Neural cell (in vitro differentiated cells): ENCODE results near the gene SLC22A2. TPM values are rescaled to one million over a fixed set of nuclear protein-coding genes. Genes with fewer than 3 reads are reported as not detected.

Experiments
- H2AFZ ChIP-seq: fragments of 200-600, 300-800 bp; sonication (generic), shearing (Covaris generic); 2 replicates; pipeline ENCODE4 v1.6.0; 2014; ENCODE audit warnings: low read depth, mild to moderate bottlenecking, antibody characterized with exemption, low read length, moderate library complexity
- H3F3A ChIP-seq: fragments of 200-600 bp; shearing (Covaris generic); 2 replicates; pipeline ENCODE4 v1.6.1; 2016; ENCODE audit warnings: mild to moderate bottlenecking, moderate library complexity, mixed read lengths, antibody characterized with exemption, low read length; ENCODE audit not compliant: insufficient read depth, poor library complexity, severe bottlenecking
- H3K27ac ChIP-seq: fragments of 200-600, 300-800 bp; sonication (generic), shearing (Covaris generic); 2 replicates; pipeline ENCODE4 v1.5.1; 2014; ENCODE audit warnings: mild to moderate bottlenecking, low read length, moderate library complexity
- H3K27me3 ChIP-seq: fragments of 300-800, 200-600 bp; sonication (generic), shearing (Covaris generic); 2 replicates; pipeline ENCODE4 v1.6.0; 2014; ENCODE audit warnings: mild to moderate bottlenecking, low read depth, low read length, moderate library complexity; ENCODE audit not compliant: insufficient read depth
- H3K36me3 ChIP-seq: fragments of 300-800, 200-600 bp; sonication (generic), shearing (Covaris generic); 2 replicates; pipeline ENCODE4 v1.5.1; 2014; ENCODE audit warnings: mild to moderate bottlenecking, antibody characterized with exemption, low read length, moderate library complexity; ENCODE audit not compliant: insufficient read depth
- H3K4me2 ChIP-seq: fragments of 300-800, 200-600 bp; sonication (generic), shearing (Covaris generic); 2 replicates; pipeline ENCODE4 v1.6.0; 2014; ENCODE audit warnings: mild to moderate bottlenecking, low read length
- H3K4me3 ChIP-seq: fragments of 300-800, 200-600 bp; sonication (generic), shearing (Covaris generic); 2 replicates; pipeline ENCODE4 v1.5.1; 2014; ENCODE audit warnings: mild to moderate bottlenecking, low read length, moderate library complexity
- H3K79me2 ChIP-seq: fragments of 200-600 bp; shearing (Covaris generic); replicated peaks from 2 replicates; pipeline ENCODE4 v1.6.0; 2014; ENCODE audit warnings: mild to moderate bottlenecking, low read length, moderate library complexity; ENCODE audit not compliant: insufficient read depth
- H3K9ac ChIP-seq: fragments of 300-800, 200-600 bp; sonication (generic), shearing (Covaris generic); 2 replicates; pipeline ENCODE4 v1.6.1; 2016; ENCODE audit warnings: mild to moderate bottlenecking, low read length, mixed read lengths
- H3K9me2 ChIP-seq: fragments of 200-600 bp; shearing (Covaris generic); 2 replicates; pipeline ENCODE4 v1.6.1; 2016; ENCODE audit warnings: mild to moderate bottlenecking, low read length, mixed read lengths; ENCODE audit not compliant: insufficient read depth
- H3K9me3 ChIP-seq: fragments of 200-600, 300-800 bp; sonication (generic), shearing (Covaris generic); 2 replicates; pipeline ENCODE4 v1.6.1; 2016; ENCODE audit warnings: mild to moderate bottlenecking, mixed run types, low read length, moderate library complexity, mixed read lengths
- H4K20me1 ChIP-seq: fragments of 200-600 bp; shearing (Covaris generic); 2 replicates; pipeline ENCODE4 v1.6.1; 2016; ENCODE audit warnings: mild to moderate bottlenecking, mixed run types; ENCODE audit not compliant: insufficient read depth
- EP300 ChIP-seq: fragments of 450-650 bp; conservative IDR thresholded peaks from 2 replicates; pipeline ENCODE4 v1.6.1; 2014; ENCODE audit warnings: antibody characterized with exemption, mild to moderate bottlenecking, moderate library complexity; ENCODE audit not compliant: poor library complexity, severe bottlenecking
- EZH2 ChIP-seq: fragments of 200-600, 300-800 bp; shearing (Covaris generic), sonication (generic); IDR thresholded peaks from 2 replicates; pipeline ENCODE4 v1.6.1; 2014; ENCODE audit warnings: antibody characterized with exemption, low read length, borderline replicate concordance, mild to moderate bottlenecking; ENCODE audit not compliant: insufficient read depth, poor library complexity, severe bottlenecking
- MXI1 ChIP-seq: fragments of 450-650 bp; conservative IDR thresholded peaks from 2 replicates; pipeline ENCODE4 v1.6.1; 2014; ENCODE audit warnings: antibody characterized with exemption, mild to moderate bottlenecking; ENCODE audit not compliant: poor library complexity, severe bottlenecking
- POLR2AphosphoS5 ChIP-seq: IDR thresholded peaks from 2 replicates; pipeline ENCODE4 v1.6.1; 2012
- RAD21 ChIP-seq: fragments of 450-650 bp; conservative IDR thresholded peaks from 2 replicates; pipeline ENCODE4 v1.6.1; 2014; ENCODE audit warnings: antibody characterized with exemption, mild to moderate bottlenecking, moderate library complexity
- SMC3 ChIP-seq: fragments of 450-650 bp; conservative IDR thresholded peaks from 2 replicates; pipeline ENCODE4 v1.6.1; 2014; ENCODE audit warnings: antibody characterized with exemption, mild to moderate bottlenecking, moderate library complexity; ENCODE audit not compliant: poor library complexity
- TAF1 ChIP-seq: IDR thresholded peaks from 2 replicates; pipeline ENCODE4 v1.6.1; 2012; ENCODE audit warnings: low read depth
- polyA plus RNA-seq: library from polyadenylated mRNA; depleted of rRNA; stranded (reverse); fragments of >200 nt; gene quantifications from 2 replicates; pipeline ENCODE4 v1.2.3, GENCODE V29; 2014
- TF ChIP-seq, protein P1 (sequence below): fragments of 450-650 bp; IDR thresholded peaks from 2 replicates; pipeline ENCODE4 v1.5.1; 2014; ENCODE audit warnings: antibody characterized with exemption, mild to moderate bottlenecking, moderate library complexity; ENCODE audit not compliant: poor library complexity, severe bottlenecking
- TF ChIP-seq, protein P2 (sequence below): IDR thresholded peaks from 2 replicates; pipeline ENCODE4 v1.6.1; 2012; ENCODE audit warnings: borderline replicate concordance

SLC22A2 gene
- polyA plus RNA-seq, 1 donor from 2014 or later = not detected

DNA sequence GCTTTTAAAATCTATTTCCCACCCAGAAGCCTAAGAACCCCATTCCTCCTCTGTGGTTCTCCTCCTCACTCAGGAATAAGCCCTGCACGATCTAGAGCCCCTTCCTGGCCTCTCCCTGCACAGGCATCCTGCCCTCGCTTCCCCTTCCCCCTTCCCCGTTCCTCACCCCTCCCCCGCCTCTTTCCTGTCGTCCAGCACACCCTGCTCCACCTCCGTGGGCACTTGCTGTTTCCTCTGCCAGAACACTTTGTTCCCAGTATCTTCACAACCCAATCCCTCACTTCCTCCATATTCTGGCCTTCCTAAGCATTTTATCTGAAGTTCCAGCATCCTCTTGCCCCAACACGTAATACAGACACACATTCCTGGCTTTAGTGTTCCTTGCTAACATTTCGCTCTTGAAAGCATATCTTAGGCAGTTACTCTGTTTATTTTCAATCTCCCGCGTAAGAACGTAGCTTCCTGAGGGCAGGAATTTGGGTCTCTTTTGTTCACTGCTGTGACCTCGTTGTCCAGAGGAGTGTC, 20.2 kb upstream of the SLC22A2 start:
- Histone ChIP-seq H3K9me3 (no peaks in the 10 kb centered on the region), H3K4me2 (no peak overlapping the region), H4K20me1 (no peaks in the 10 kb centered on the region), H2AFZ (no peak overlapping the region), H3K9me2 (no peaks in the 10 kb centered on the region), H3F3A (no peaks in the 10 kb centered on the region), H3K27ac (no peak overlapping the region), H3K36me3 (no peaks in the 10 kb centered on the region), H3K4me3 (no peak overlapping the region), H3K27me3 (no peaks in the 10 kb centered on the region), H3K9ac (no peak overlapping the region), H3K79me2 (no peaks in the 10 kb centered on the region)
- no peak for TF ChIP-seq RAD21

DNA sequence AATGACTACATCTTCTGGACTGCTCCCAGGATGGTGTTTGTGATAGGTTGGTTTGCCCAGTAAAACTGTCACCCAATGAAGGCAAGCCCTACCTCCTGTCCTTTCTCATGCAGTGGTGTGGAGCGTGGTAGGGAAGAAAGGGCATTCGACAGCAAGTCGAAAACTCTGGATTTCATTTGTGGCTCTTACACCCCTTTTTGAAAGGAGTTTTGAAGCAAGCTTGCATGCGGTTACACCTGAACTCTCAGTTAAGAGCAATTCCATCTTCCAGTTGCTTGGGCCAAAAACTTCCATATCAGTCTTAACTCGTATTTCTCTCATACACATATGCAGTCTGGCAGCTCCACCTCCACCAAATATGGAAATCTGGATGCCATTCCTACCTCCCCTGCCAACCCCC, 19.7 kb upstream of the SLC22A2 start:
- TF ChIP-seq RAD21 (no peak), POLR2AphosphoS5 (no peak), SMC3 (no peak), TAF1 (no peak), EP300 (no peak), MXI1 (no peak), EZH2 (no peak)
- TF ChIP-seq, protein P1, sequence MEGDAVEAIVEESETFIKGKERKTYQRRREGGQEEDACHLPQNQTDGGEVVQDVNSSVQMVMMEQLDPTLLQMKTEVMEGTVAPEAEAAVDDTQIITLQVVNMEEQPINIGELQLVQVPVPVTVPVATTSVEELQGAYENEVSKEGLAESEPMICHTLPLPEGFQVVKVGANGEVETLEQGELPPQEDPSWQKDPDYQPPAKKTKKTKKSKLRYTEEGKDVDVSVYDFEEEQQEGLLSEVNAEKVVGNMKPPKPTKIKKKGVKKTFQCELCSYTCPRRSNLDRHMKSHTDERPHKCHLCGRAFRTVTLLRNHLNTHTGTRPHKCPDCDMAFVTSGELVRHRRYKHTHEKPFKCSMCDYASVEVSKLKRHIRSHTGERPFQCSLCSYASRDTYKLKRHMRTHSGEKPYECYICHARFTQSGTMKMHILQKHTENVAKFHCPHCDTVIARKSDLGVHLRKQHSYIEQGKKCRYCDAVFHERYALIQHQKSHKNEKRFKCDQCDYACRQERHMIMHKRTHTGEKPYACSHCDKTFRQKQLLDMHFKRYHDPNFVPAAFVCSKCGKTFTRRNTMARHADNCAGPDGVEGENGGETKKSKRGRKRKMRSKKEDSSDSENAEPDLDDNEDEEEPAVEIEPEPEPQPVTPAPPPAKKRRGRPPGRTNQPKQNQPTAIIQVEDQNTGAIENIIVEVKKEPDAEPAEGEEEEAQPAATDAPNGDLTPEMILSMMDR = no peak
- TF ChIP-seq, protein P2, sequence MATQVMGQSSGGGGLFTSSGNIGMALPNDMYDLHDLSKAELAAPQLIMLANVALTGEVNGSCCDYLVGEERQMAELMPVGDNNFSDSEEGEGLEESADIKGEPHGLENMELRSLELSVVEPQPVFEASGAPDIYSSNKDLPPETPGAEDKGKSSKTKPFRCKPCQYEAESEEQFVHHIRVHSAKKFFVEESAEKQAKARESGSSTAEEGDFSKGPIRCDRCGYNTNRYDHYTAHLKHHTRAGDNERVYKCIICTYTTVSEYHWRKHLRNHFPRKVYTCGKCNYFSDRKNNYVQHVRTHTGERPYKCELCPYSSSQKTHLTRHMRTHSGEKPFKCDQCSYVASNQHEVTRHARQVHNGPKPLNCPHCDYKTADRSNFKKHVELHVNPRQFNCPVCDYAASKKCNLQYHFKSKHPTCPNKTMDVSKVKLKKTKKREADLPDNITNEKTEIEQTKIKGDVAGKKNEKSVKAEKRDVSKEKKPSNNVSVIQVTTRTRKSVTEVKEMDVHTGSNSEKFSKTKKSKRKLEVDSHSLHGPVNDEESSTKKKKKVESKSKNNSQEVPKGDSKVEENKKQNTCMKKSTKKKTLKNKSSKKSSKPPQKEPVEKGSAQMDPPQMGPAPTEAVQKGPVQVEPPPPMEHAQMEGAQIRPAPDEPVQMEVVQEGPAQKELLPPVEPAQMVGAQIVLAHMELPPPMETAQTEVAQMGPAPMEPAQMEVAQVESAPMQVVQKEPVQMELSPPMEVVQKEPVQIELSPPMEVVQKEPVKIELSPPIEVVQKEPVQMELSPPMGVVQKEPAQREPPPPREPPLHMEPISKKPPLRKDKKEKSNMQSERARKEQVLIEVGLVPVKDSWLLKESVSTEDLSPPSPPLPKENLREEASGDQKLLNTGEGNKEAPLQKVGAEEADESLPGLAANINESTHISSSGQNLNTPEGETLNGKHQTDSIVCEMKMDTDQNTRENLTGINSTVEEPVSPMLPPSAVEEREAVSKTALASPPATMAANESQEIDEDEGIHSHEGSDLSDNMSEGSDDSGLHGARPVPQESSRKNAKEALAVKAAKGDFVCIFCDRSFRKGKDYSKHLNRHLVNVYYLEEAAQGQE = no peak
- no peaks in the 10 kb centered on the region for H3K9me3 ChIP-seq
- H3K79me2 ChIP-seq = no peaks in the 10 kb centered on the region
- H3K36me3 ChIP-seq = no peaks in the 10 kb centered on the region
- H3K9me2 ChIP-seq = no peaks in the 10 kb centered on the region
- no peak overlapping the region for H3K27ac ChIP-seq
- H3K9ac ChIP-seq = no peak overlapping the region
- no peaks in the 10 kb centered on the region for H3K27me3 ChIP-seq
- no peaks in the 10 kb centered on the region for H4K20me1 ChIP-seq
- H2AFZ ChIP-seq = no peak overlapping the region
- H3K4me3 ChIP-seq = no peak overlapping the region
- H3K4me2 ChIP-seq = no peak overlapping the region
- no peaks in the 10 kb centered on the region for H3F3A ChIP-seq

DNA sequence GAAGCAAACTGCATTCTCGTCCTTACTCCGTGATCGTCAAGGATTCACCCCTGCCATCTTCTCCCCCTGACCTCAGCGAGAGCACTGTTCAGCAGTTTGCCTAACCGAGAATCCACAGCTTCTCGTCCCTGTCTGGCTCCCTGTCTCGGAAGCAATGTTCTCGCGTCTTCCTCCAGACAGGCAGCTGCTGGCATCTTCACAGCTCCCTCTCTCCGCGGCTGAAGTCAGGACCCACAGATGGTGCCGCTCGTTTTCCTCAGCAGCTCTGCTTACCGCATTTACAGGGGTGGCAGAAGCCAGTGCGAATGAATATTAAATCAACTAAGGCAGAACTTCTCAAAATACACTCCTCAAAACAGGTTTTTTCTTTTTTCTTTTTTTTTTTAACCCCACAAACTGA, 18.9 kb upstream of the SLC22A2 start:
- TF ChIP-seq, protein P2 = no peak
- TF ChIP-seq EP300 = no peak
- no peak for TF ChIP-seq POLR2AphosphoS5
- TF ChIP-seq MXI1 = no peak
- no peak for TF ChIP-seq TAF1
- TF ChIP-seq RAD21 = no peak
- TF ChIP-seq SMC3 = no peak
- TF ChIP-seq, protein P1 = no peak
- TF ChIP-seq EZH2 = no peak
- Histone ChIP-seq H3K27me3 (no peaks in the 10 kb centered on the region), H3F3A (no peaks in the 10 kb centered on the region), H2AFZ (no peak overlapping the region), H3K4me2 (no peak overlapping the region), H3K79me2 (no peaks in the 10 kb centered on the region), H3K9me2 (no peaks in the 10 kb centered on the region), H3K4me3 (no peak overlapping the region), H3K36me3 (no peaks in the 10 kb centered on the region), H3K9ac (no peak overlapping the region), H3K9me3 (no peaks in the 10 kb centered on the region), H3K27ac (no peak overlapping the region), H4K20me1 (no peaks in the 10 kb centered on the region)
